Measurements from ENCODE around the gene EPHA3. TPM values are rescaled to one million over a fixed set of nuclear protein-coding genes. Genes with fewer than 3 reads are reported as not detected.

The EPHA3 gene
- total RNA-seq, 2 experiments from 2014 or later: 0.06 to 0.11 TPM

DNA sequence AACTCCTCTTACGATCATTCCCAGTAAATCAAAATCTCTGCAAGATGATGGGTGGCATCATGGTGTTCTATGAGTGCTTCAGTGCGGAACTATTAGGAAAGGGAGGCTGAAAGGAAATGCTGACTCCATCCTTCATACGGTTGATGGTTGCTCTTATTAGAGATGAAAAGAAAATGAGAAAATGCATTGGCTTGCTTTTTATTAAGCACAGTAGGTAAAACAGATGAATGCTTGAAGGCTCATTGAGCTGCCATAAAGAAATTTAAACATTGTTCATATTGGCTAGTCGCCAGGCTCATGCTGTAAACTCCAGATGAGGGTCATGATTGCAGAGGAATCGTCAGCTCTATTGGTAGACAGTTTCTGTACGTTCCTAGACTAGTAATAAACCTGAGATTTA, 115.8 kb downstream of the EPHA3 start:
- CTCF ChIA-PET: no interaction called here
- POLR2A ChIA-PET: no interaction called here

DNA sequence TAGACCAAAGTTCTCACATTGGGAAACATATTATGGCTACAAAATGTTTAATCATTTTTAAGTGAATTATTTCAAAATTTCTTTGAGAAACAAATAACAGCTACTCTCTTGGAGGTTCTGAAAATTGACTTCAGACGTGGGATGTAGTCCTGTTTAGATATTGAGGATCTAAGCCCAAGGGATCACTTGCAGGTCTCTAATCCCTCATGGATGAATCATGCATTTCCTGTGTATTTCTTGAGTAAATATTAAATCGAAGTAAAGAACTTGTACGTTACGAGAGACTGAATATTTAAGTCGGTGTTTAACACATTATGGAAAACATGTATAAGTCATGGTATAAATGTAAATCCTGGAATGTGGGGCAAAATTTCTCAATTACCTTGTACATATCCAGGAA, 119.8 kb downstream of the EPHA3 start:
- CTCF ChIA-PET: no interaction called here
- POLR2A ChIA-PET: no interaction called here

DNA sequence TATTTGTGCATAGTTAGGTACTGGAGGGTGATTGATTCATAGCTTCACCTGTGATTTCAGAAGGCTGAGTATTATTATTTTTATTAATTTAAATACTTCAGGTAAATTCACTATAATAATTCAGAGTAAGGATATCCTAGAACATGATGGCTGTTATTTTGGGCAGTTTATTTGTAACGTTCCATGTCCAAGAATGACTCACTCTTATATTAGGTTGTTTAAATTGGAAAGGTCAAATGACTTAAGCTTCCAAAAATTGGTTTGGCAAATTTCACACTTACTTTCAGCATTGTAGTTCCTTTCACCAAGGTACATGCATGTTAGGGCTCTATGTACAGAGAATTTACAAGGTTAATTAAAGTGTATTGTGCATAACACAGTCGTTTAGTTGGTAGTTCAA, 120.2 kb downstream of the EPHA3 start:
- CTCF ChIA-PET: no interaction called here
- POLR2A ChIA-PET: no interaction called here

DNA sequence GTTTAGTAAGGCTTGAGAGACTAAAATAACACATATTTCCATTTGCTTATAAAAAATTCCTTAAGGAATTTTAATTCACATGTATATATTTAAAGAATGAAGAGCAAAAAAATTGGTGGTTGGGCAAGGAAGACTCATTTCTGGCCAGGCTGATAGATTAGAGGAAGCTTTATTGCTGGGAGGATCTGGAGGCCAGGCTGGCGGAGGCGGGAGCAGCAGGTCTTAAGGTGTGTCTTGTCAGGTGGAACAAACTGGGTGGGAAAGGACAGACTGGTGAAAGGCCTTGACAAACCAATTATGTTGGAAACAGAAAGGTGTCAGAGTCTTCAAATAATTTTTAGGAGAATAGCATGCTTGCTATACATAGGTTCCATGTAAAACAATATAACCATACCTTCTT, 124.7 kb downstream of the EPHA3 start:
- CTCF ChIA-PET: no interaction called here
- POLR2A ChIA-PET: no interaction called here

DNA sequence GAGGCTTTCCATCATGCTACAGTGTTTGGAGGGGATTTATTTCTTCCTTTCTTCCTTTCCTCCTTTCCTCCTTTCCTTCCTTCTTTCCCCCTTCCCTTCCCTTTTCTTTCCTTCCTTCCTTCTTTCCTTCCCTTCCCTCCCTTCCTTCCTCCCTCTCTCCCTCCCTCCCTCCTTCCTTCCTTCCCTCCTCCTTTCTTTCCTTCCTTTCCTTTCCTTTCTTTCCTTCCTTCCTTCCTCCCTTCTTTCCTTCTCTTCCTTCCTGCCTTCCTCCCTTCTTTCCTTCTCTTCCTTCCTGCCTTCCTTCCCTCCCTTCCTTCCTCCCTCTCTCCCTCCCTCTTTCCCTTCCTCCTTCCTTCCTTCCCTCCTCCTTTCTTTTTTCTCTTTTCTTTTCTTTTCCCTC, 127.2 kb downstream of the EPHA3 start:
- CTCF ChIA-PET: no interaction called here

DNA sequence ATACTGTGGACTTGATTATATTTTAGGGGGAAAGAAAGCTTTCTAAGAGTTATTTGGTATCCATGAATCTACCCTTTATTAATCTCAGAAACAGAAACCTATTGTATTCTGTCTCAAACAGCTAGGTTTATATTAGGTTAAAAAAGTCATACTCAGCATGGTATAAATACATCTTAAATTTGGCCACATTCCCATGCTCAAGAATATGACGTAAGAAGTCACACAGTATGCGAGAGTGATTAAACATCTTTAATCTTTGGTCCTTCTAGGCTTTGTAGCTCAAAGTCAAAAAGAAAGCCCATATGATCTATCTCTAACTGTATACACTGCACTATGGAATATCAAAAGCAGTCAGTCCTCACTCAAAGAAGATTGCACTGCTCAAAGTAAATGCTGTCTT, 131.4 kb downstream of the EPHA3 start:
- ChIA-PET CTCF (no interaction called here), POLR2A (no interaction called here)

More for the DNA sequence above, 127.2 kb downstream of the EPHA3 start:
- POLR2A ChIA-PET: no interaction called here

DNA sequence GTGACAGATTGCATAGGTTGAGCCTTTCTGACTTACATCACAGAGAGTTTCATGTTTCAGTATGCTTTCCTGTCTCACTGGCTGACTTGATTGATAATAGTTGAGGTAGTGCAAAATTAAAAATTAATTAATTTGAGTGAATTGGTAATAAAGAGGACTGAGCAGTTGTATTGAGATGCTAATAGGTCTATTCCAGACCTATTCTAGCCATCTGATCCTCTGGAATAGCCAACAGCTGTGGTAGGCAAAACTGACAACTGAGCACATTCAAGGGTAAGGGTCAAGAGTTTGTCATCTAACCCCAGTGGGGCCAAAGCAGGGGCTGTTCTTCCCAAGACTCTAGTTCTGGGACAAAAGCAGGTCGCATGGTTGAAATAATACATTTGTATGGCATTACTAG, 132.4 kb downstream of the EPHA3 start:
- ChIA-PET CTCF (no interaction called here), POLR2A (no interaction called here)

DNA sequence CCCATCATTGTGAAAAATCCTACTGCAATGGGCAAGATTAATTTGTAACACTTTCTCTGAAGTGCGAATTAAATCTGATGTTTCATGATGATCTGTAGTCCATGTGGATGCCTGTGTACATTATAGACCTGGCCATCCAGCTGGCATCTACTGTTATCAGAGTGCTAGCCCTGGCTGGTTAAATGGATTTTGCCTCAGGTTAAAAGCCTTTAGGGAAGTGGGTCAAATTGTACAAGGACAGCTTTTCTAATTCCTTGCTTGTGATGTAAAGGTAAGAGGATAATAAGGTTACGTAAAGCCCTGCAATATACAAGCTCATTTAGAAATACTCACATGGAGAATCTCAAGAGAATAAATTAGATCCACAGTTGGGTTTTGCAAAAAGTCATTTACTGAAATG, 138.2 kb downstream of the EPHA3 start:
- CTCF ChIA-PET: no interaction called here
- POLR2A ChIA-PET: no interaction called here

DNA sequence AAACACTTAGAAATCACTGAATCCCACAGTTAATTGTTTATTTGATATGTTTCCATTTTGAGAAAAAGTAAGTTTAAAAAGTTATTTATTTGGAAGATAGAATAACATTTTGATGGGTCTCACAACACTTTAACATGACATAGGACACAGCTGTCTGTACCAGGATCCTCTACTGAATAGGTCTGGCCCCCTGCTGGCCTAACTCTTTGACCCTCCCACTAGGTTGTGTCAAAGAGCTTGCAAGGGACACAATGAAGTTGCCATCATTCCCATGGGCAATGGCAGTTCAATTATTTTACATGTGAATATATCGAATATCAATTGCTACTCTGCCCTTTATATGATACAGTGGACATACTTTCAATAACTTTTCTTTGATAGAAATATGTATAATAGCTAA, 138.9 kb downstream of the EPHA3 start:
- ChIA-PET CTCF (no interaction called here), POLR2A (no interaction called here)

DNA sequence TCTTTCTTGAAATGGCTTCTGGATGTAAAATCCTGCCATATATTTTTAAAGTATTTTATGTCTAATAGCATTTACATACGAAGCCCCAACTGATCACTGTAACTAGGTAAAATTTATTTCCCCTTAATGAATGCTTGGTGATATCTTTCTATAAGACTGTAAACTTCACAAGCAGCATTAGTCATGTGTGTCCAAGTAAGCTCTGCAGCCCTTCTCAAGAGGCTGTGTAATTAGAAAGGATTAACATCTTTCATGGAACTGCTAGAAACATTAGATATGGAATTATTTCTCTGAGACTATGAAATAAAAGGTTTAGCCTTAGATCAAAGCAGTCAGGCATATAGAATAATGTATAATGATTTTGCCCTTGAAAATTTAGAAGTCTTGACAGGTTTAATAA, 143.3 kb downstream of the EPHA3 start:
- CTCF ChIA-PET: no interaction called here
- POLR2A ChIA-PET: no interaction called here

DNA sequence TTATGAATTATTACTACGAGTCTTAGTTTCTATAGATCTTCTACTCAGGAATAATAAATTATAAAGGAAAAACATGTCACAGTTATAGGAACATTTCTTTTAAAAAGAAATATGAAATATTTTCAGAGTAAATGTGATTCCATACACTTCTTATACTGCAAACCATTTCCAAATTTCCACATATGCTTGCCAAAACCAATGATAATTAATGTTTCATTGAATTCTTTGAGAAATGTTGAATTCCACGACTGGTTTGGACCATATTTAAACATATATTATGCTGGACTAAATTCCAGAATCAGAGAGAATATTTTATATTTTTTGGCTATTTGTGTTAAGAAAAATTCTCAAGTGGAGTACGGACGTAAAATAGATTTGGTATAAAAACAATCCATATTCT, 144.6 kb downstream of the EPHA3 start:
- CTCF ChIA-PET: no interaction called here
- POLR2A ChIA-PET: no interaction called here

DNA sequence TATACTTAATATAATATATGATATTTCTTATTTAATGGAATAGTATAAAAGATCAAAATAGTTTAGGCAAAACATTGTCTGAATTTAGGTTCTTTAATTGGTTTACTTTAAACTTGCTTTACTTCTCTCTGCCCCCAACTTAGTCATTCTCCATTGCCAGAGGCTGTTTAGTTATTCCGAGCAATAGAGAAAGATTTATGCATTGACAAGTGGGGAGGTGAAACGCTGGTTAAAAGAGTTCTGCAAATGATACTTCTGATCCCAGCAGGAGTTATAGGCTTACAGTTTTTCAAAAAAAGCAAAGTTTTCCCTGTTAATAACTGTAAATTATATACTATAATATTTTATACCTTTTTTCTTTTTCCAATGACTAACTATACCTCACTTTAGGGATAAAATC, 145.4 kb downstream of the EPHA3 start:
- ChIA-PET POLR2A (no interaction called here), CTCF (no interaction called here)

DNA sequence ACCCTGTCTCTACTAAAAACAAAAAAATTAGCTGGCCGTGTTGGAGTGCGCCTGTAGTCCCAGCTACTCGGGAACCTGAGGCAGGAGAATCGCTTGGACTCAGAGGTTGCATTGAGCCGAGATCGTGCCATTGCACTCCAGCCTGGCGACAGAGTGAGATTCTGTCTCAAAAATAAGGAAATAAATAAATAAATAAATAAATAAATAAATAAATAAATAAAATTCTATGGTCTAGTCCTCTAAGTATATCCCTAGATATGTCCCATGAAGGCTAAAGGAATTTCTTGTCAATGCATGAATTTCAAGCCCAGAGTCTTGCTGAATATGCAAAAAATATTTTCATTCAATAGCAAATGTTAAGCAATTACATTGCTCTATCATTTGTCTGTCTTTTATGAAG, 149.0 kb downstream of the EPHA3 start:
- CTCF ChIA-PET: no interaction called here
- POLR2A ChIA-PET: no interaction called here

DNA sequence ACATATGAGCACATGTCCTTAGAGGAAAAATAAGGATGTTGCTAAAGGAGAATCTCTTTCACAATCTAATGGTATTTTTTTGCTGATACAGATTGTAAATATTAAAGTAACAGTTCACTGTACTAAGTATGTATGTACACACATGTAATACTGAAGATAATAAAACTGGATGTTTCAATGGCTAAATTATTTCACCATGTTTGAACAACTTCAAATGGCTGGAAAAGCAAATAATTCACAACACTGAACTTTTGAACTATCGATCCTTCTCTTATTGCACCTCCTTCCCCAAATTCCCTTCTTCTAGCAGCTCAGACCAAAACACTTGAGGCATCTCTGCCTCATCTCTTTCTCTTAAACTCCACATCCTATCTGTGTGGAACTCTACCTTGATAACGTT, 149.5 kb downstream of the EPHA3 start:
- ChIA-PET POLR2A (no interaction called here), CTCF (no interaction called here)

DNA sequence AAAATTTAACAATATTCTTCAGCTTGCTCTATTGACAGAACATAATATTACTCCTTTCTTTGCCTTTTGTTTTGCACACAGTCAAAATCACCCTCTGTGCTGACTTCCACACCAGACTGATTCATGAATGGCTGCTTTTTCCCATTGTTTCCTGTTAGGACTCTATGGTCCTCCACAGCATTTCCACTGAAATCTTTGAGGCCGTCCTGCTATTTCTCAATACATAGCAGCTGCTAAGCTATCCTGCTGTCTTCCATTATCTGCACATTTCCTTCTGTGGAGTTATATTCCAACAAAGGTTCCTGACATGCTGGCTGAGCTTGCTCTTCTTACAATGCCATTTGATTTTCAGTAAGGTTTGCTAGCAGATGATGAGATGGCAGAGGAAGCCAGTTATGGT, 153.3 kb downstream of the EPHA3 start:
- ChIA-PET POLR2A (no interaction called here), CTCF (no interaction called here)

DNA sequence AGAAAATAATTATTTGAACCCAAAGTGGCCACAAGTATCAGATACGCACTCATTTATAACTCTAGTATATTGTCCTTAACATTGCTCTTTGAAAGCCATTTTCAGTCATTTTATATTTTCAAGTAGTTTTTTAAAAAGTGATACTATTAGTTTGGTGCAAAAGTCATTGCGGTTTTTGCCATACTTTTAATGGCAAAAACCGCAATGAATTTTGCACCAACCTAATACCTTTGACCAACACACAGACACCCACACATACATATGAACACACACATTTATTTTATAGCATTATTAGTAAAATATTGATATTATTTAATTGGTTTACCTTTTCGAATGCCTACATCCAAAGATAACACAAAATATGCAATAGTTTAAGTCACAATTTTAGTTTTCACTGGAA, 154.3 kb downstream of the EPHA3 start:
- CTCF ChIA-PET: no interaction called here
- POLR2A ChIA-PET: no interaction called here

DNA sequence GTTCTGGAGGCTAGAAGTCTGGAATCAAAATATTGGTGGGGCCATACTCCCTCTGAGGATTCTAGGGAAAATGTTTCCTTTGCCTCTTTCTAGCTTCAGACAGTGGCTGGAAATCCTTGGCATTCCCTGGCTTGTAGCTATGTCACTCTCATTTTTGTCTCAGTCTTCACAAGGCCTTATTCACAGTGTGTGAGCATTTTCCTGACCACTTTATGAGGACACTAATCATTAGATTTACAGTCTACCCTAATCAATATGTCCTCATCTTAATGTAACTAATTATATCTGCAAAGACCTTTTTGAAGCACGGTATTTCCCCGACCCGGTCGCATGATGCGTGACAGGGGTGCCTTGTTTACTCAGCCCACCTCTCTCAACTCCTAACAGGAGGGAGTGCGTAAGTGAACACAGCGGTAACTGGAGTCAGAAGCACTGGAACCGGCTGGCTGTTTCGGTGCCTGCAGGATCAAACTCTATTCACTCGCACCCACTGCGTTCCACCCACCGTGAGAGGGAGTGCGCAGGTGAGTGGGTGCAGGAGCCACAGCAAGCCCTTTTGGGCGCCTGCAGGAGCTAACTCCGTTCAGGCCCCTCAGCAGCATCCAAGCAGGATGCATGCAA, 155.0 kb downstream of the EPHA3 start:
- POLR2A ChIA-PET: no interaction called here
- CTCF ChIA-PET: no interaction called here

DNA sequence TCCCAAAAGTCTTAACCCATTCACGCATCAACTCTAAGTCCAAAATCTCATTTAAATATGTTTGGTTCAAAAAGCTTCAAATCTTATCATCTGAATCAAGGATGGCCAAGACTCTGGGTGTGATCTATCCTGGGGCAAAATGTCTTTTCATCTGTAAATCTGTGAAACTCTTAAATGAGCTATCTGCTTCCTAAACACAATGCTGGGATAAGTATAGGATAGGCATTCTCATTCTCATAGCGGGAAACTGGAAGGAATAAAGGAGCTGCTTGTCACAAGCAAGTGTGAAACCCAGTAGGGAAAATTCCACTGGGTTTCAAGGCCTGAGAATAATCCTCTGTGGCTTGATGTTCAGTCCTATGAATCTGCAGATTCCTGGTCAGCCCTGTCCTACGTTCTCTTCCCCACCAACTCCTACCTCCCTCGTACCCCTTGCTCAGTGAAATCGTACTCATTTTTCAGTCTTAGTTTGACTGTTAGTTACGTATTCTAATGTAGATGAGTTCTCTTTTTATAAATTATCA, 156.7 kb downstream of the EPHA3 start:
- ChIA-PET CTCF (no interaction called here), POLR2A (no interaction called here)

DNA sequence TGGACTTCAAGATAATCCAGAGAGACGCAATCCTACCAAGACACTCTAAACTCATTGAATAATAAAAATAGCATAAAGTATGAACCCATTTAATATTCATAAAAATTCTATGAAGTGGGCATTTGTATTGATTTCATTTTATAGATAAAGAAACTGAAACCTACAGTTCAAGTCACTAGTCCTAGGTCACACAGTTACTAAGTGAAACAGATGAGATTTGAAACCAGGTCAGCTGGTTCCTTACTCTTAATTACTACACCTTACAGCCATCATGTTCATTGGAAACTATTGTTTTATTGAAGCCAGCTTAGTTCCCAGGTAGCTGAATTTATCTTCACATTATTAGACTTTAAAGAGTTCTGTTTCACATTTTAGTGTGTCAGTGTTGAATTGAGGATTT, 158.7 kb downstream of the EPHA3 start:
- CTCF ChIA-PET: no interaction called here

DNA sequence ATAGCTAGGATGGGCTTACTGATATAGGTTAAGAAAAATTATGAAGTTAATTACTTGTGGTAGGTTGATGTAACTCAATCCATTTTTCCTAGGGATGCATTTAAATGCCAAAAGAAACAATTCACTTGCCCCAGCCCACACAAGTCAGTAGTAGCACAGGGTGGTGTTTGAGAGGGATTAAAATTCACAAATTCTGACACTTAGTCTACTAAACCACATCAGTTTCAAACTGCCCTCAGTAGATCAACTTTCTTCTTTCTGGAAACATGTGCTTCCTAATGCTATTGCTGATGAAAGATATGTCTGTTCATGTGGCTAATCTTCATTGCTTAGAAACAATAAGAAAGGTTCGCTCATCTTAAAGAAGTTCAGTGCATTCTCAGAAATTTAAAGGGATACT, 160.6 kb downstream of the EPHA3 start:
- ChIA-PET POLR2A (no interaction called here), CTCF (no interaction called here)

More for the DNA sequence above, 158.7 kb downstream of the EPHA3 start:
- POLR2A ChIA-PET: no interaction called here

DNA sequence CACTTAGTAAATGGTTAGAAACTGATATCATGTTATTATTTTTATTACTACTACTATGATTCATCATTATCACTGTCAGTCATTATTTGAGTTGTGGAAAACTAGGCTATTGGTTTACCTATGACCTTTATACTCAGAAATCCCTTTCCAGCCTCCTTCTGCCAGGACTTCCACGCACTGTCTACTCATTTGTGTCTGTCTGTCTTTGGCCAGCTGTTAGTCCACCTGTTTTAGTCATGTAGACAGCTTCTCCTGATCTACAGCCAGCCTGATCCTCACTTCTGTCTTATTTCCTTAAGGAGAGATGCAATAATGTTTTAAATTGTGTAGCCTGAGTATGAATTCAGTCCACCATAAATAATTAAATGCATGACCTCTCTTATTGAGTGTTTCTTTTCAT, 162.8 kb downstream of the EPHA3 start:
- ChIA-PET CTCF (no interaction called here), POLR2A (no interaction called here)

DNA sequence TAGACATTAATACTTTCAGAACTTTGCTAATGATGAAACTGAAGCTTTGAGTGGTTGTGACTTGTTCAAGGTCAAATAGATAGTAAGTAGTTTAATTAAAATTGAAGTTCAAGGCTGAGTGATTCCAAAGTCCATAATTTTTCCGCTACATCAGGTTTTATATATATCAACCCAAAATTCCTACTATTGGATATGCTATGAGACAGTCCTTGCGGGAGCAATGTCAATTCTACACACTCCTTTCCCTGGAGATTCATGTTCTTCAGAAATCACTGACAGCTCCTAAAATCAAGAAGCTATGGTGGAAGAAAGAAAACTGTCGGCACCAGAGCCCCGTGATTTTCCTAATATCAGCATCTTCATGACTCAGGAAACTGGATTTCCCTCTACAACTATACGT, 167.6 kb downstream of the EPHA3 start:
- ChIA-PET CTCF (no interaction called here), POLR2A (no interaction called here)

DNA sequence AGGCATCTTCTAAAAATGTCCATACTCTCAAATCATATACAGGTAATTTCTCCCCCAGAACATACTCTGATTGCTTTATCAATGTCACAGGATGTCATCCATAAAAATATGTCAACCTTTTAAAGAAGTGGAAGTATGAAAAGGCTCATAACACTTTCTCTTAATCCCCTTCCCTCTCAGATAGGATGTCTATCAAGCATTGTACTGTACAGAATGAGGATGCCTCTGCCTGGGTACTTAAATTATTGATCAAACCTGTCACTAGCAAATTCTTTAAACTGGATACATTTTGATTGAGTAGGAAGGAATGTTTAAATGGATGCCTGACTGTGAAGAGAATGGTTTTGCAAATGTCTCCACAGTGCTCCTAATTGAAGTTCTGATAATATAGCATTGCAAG, 168.7 kb downstream of the EPHA3 start:
- ChIA-PET CTCF (no interaction called here), POLR2A (no interaction called here)

Data from activated CD8-positive, alpha-beta memory T cell treated with anti-CD3 and anti-CD28 coated beads for 36 hours (primary cell).